K562 (cell line): ENCODE measurements around the gene ARFGAP1.

Experiments used
- NR2C2 ChIP-seq, 2 experiments: fragments of 200-800 bp in 1 of 2; sonication (Bioruptor generic) in 1 of 2; sonication (generic) in 1 of 2; formaldehyde crosslinking in 1 of 2; IDR thresholded peaks; 2 replicates each; pipeline versions ENCODE4 v1.6.1 to v1.8.0; 2016 to 2022; ENCODE audit warnings: mild to moderate bottlenecking in 1 of 2, missing compliant biosample characterization in 1 of 2, missing genetic modification characterization in 1 of 2, missing genetic modification reagents in 1 of 2
- PML ChIP-seq: IDR thresholded peaks from 2 replicates; pipeline ENCODE4 v1.6.1; 2012; ENCODE audit warnings: low read length, inconsistent platforms
- SMAD1 ChIP-seq: fragments of 150-350 bp; IDR thresholded peaks from 2 replicates; pipeline ENCODE4 v1.6.1; 2014; ENCODE audit warnings: low read length, low read depth; ENCODE audit not compliant: partially characterized antibody
- SRF ChIP-seq, 2 experiments: fragments of 250-450, 450-650 bp in 1 of 2; sonication (Bioruptor Pico) in 1 of 2; sonication (generic) in 1 of 2; formaldehyde crosslinking; IDR thresholded peaks; 2 replicates each; pipeline versions ENCODE4 v1.5.0 to v1.5.1; 2020 to 2022; ENCODE audit warnings: mild to moderate bottlenecking in 1 of 2, missing genetic modification reagents in 1 of 2
- ZNF134 ChIP-seq: fragments of 250-450 bp; sonication (Bioruptor Pico); conservative IDR thresholded peaks from 2 replicates; pipeline ENCODE4 v1.4.0; 2020
- TF ChIP-seq, protein P1 (sequence below), 3 experiments: IDR thresholded peaks in 2 of 3; conservative IDR thresholded peaks in 1 of 3; 2 replicates each; pipeline ENCODE4 v1.5.1; 2011 to 2012; ENCODE audit warnings: low read length in 3 of 3, mild to moderate bottlenecking in 3 of 3, control low read depth in 2 of 3, improper control_type of control experiment in 1 of 3, inconsistent platforms in 1 of 3, low read depth in 1 of 3, mixed read lengths in 1 of 3, moderate library complexity in 1 of 3; ENCODE audit not compliant: insufficient read depth in 2 of 3
- TF ChIP-seq, protein P2 (sequence below): fragments of 450-650 bp; IDR thresholded peaks from 2 replicates; pipeline ENCODE4 v1.6.1; 2016; ENCODE audit warnings: low read depth
- TF ChIP-seq, protein P3 (sequence below): fragments of 250-450 bp; sonication (Bioruptor Pico); IDR thresholded peaks from 2 replicates; pipeline ENCODE4 v1.8.0; 2022; ENCODE audit warnings: inconsistent platforms, mild to moderate bottlenecking, moderate library complexity, borderline replicate concordance
- TF ChIP-seq, protein P4 (sequence below): sonication (generic); formaldehyde crosslinking; IDR thresholded peaks from 2 replicates; pipeline ENCODE4 v1.8.1; 2022; ENCODE audit warnings: missing genetic modification reagents

DNA sequence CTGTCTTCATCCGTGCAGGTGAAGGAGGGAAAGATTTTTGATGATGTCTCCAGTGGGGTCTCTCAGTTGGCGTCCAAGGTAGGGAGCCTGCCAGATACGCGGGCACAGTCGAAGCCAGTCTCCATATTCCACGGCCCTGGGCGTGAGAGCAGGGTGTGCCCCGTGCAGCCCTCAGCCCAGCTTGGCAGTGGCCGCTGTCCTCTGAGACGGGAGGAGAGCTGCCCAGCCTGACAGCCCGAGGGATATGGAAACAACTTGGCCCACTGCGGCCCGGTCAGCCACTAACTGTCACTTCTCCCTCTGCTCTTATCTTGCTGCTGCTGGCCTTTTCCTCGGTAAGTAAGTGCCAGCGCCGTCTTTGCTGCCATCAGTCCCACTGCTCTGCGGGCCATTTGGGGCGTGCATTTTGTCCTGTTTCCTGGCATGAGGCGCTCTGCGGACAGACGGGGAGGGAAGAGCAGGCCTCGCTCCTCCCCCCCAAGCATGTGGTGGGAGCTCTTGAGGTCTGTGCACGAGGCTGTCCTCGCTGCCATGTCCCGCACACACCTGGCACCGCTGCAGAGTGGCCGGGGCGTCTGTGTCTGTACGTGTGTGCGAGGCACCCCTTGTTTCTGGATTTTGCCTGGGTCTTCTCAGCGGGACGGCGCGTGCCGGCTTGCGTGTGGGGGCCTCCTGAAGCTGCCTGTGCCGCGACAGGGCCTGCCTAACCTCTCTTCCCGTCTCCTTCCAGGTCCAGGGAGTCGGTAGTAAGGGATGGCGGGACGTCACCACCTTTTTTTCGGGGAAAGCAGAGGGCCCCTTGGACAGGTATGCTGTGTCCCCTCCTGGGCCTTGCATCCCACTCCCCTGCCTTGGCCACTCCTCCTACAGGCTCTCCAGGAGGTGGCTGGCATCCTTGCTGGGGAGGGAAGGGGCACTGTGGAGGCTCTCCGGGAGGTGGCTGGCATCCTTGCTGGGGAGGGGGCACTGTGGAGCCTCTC lies 13.3 kb downstream of the ARFGAP1 start:
- TF ChIP-seq ZNF134 (CRISPR knock-in tag) (no peak), NR2C2 (CRISPR knock-in tag; IDR thresholded peaks at IDR 0.05) (no peak), NR2C2 (tag; IDR thresholded peaks at IDR 0.05) (no peak), SMAD1 (no peak), SRF (CRISPR knock-in tag; IDR thresholded peaks at IDR 0.05) (no peak), PML (no peak)
- TF ChIP-seq, protein P1, sequence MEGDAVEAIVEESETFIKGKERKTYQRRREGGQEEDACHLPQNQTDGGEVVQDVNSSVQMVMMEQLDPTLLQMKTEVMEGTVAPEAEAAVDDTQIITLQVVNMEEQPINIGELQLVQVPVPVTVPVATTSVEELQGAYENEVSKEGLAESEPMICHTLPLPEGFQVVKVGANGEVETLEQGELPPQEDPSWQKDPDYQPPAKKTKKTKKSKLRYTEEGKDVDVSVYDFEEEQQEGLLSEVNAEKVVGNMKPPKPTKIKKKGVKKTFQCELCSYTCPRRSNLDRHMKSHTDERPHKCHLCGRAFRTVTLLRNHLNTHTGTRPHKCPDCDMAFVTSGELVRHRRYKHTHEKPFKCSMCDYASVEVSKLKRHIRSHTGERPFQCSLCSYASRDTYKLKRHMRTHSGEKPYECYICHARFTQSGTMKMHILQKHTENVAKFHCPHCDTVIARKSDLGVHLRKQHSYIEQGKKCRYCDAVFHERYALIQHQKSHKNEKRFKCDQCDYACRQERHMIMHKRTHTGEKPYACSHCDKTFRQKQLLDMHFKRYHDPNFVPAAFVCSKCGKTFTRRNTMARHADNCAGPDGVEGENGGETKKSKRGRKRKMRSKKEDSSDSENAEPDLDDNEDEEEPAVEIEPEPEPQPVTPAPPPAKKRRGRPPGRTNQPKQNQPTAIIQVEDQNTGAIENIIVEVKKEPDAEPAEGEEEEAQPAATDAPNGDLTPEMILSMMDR (IDR thresholded peaks at IDR 0.05 in 2 of 3, conservative IDR thresholded peaks at IDR 0.05 in 1 of 3; ENCODE audit: insufficient read depth in 2 of 3, low read depth in 1 of 3, low read length in 3 of 3), result no peak
- TF ChIP-seq, protein P2, sequence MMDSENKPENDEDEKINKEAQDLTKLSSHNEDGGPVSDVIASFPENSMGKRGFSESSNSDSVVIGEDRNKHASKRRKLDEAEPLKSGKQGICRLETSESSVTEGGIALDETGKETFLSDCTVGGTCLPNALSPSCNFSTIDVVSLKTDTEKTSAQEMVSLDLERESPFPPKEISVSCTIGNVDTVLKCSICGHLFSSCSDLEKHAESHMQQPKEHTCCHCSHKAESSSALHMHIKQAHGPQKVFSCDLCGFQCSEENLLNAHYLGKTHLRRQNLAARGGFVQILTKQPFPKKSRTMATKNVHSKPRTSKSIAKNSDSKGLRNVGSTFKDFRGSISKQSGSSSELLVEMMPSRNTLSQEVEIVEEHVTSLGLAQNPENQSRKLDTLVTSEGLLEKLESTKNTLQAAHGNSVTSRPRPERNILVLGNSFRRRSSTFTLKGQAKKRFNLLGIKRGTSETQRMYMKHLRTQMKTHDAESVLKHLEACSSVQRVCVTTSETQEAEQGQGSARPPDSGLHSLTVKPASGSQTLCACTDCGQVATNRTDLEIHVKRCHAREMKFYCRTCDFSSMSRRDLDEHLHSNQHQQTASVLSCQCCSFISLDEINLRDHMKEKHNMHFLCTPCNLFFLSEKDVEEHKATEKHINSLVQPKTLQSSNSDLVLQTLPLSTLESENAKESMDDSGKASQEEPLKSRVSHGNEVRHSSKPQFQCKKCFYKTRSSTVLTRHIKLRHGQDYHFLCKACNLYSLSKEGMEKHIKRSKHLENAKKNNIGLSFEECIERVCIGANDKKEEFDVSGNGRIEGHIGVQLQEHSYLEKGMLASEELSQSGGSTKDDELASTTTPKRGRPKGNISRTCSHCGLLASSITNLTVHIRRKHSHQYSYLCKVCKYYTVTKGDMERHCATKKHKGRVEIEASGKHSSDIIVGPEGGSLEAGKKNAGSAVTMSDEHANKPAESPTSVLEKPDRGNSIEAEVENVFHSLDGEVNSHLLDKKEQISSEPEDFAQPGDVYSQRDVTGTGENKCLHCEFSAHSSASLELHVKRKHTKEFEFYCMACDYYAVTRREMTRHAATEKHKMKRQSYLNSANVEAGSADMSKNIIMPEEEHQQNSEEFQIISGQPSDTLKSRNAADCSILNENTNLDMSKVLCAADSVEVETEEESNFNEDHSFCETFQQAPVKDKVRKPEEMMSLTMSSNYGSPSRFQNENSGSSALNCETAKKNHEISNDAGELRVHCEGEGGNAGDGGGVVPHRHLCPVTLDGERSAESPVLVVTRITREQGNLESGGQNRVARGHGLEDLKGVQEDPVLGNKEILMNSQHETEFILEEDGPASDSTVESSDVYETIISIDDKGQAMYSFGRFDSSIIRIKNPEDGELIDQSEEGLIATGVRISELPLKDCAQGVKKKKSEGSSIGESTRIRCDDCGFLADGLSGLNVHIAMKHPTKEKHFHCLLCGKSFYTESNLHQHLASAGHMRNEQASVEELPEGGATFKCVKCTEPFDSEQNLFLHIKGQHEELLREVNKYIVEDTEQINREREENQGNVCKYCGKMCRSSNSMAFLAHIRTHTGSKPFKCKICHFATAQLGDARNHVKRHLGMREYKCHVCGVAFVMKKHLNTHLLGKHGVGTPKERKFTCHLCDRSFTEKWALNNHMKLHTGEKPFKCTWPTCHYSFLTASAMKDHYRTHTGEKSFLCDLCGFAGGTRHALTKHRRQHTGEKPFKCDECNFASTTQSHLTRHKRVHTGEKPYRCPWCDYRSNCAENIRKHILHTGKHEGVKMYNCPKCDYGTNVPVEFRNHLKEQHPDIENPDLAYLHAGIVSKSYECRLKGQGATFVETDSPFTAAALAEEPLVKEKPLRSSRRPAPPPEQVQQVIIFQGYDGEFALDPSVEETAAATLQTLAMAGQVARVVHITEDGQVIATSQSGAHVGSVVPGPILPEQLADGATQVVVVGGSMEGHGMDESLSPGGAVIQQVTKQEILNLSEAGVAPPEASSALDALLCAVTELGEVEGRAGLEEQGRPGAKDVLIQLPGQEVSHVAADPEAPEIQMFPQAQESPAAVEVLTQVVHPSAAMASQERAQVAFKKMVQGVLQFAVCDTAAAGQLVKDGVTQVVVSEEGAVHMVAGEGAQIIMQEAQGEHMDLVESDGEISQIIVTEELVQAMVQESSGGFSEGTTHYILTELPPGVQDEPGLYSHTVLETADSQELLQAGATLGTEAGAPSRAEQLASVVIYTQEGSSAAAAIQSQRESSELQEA, result no peak
- TF ChIP-seq, protein P3, sequence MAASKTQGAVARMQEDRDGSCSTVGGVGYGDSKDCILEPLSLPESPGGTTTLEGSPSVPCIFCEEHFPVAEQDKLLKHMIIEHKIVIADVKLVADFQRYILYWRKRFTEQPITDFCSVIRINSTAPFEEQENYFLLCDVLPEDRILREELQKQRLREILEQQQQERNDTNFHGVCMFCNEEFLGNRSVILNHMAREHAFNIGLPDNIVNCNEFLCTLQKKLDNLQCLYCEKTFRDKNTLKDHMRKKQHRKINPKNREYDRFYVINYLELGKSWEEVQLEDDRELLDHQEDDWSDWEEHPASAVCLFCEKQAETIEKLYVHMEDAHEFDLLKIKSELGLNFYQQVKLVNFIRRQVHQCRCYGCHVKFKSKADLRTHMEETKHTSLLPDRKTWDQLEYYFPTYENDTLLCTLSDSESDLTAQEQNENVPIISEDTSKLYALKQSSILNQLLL, result no peak
- TF ChIP-seq, protein P4, sequence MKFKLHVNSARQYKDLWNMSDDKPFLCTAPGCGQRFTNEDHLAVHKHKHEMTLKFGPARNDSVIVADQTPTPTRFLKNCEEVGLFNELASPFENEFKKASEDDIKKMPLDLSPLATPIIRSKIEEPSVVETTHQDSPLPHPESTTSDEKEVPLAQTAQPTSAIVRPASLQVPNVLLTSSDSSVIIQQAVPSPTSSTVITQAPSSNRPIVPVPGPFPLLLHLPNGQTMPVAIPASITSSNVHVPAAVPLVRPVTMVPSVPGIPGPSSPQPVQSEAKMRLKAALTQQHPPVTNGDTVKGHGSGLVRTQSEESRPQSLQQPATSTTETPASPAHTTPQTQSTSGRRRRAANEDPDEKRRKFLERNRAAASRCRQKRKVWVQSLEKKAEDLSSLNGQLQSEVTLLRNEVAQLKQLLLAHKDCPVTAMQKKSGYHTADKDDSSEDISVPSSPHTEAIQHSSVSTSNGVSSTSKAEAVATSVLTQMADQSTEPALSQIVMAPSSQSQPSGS, result no peak
